ENCODE results near the gene HOXB6.

Gene HOXB6

GRCh38 chr17:48579471-48579759, 25.4 kb downstream of the HOXB6 start:
- no peak for DNase-seq (ENCODE audit: low read depth, low spot score)

- DNase-seq (ENCODE audit: low read depth, low spot score), result no peak
Observed at GRCh38 chr17:48578616-48579470, 25.9 kb downstream of the HOXB6 start.

- DNase-seq (ENCODE audit: low read depth, low spot score), result no peak
Observed at GRCh38 chr17:48577946-48578615, 26.7 kb downstream of the HOXB6 start, which contains the start of gene HOXB4. Gene HOXB4, minus strand, starts transcription at chr17:48578350. Its CDS starts 31 bp downstream, at chr17:48578319.

GRCh38 chr17:48577330-48577945, 27.3 kb downstream of the HOXB6 start:
- DNase-seq (ENCODE audit: low read depth, low spot score), result no peak

- no peak for DNase-seq (ENCODE audit: low read depth, low spot score)
Observed at GRCh38 chr17:48576479-48577309, 28.1 kb downstream of the HOXB6 start.

GRCh38 chr17:48575673-48576478, 28.9 kb downstream of the HOXB6 start:
- DNase-seq (ENCODE audit: low read depth, low spot score), result no peak

- no peak for DNase-seq (ENCODE audit: low read depth, low spot score)
Observed at GRCh38 chr17:48575066-48575582, 29.7 kb downstream of the HOXB6 start.

GRCh38 chr17:48574505-48575065, 30.2 kb downstream of the HOXB6 start:
- no peak for DNase-seq (ENCODE audit: low read depth, low spot score)

GRCh38 chr17:48571826-48572417, 32.9 kb downstream of the HOXB6 start:
- no peak for DNase-seq (ENCODE audit: low read depth, low spot score)

GRCh38 chr17:48571024-48571818, 33.6 kb downstream of the HOXB6 start:
- no peak for DNase-seq (ENCODE audit: low read depth, low spot score)

GRCh38 chr17:48570325-48571023, 34.3 kb downstream of the HOXB6 start:
- no peak for DNase-seq (ENCODE audit: low read depth, low spot score)

GRCh38 chr17:48569674-48570324, 35.0 kb downstream of the HOXB6 start:
- no peak for DNase-seq (ENCODE audit: low read depth, low spot score)

GRCh38 chr17:48569240-48569582, 35.6 kb downstream of the HOXB6 start:
- no peak for DNase-seq (ENCODE audit: low read depth, low spot score)

- no peak for DNase-seq (ENCODE audit: low read depth, low spot score)
Observed at GRCh38 chr17:48568499-48569239, 36.1 kb downstream of the HOXB6 start.

- no peak for DNase-seq (ENCODE audit: low read depth, low spot score)
Observed at GRCh38 chr17:48567646-48568354, 37.0 kb downstream of the HOXB6 start.

- DNase-seq (ENCODE audit: low read depth, low spot score), result no peak
Observed at GRCh38 chr17:48567209-48567608, 37.6 kb downstream of the HOXB6 start.

- no peak for DNase-seq (ENCODE audit: low read depth, low spot score)
Observed at GRCh38 chr17:48566717-48567116, 38.1 kb downstream of the HOXB6 start.
